CD4-positive, alpha-beta T cell treated with Interleukin-4 for 1 hour (primary cell): ENCODE data around the gene TIGD6.
"Not testable (repeated sequence)": the region's sequence is repeated elsewhere in the genome, so short reads cannot be mapped to it uniquely, and the experiment has no call there.

Source experiments
- DNase-seq, 2 donors: peaks; one replicate each; pipeline ENCODE4 v3.0.0-alpha.2; 2020 to 2022

TIGD6 gene

GRCh38 chr5:150000256-150000989 lies at the start of gene TIGD6, which contains the start of gene HMGXB3:
TIGD6 (minus strand) TSS chr5:150000654; CDS start chr5:149996348, 4,306 bp downstream.
HMGXB3 (plus strand) TSS chr5:150000739; CDS start chr5:150004853, 4,114 bp downstream.
- DNase-seq = peak; percentile 90 to 93

GRCh38 chr5:150046031-150046430 lies 45.6 kb upstream of the TIGD6 start:
- DNase-seq = peak in 1 of 2 donors; percentile 53

GRCh38 chr5:150045549-150045948 lies 45.1 kb upstream of the TIGD6 start:
- no peak for DNase-seq

GRCh38 chr5:150044712-150045111 lies 44.3 kb upstream of the TIGD6 start:
- DNase-seq = no peak

GRCh38 chr5:150044329-150044681 lies 43.9 kb upstream of the TIGD6 start:
- no peak for DNase-seq

GRCh38 chr5:150043657-150044328 lies 43.3 kb upstream of the TIGD6 start:
- no peak for DNase-seq

- no peak for DNase-seq
Observed at GRCh38 chr5:150042459-150042858, 42.0 kb upstream of the TIGD6 start.

GRCh38 chr5:150038547-150038946 lies 38.1 kb upstream of the TIGD6 start:
- DNase-seq = no peak

GRCh38 chr5:150036513-150036912 lies 36.1 kb upstream of the TIGD6 start:
- DNase-seq = no peak

GRCh38 chr5:150035139-150035895 lies 34.9 kb upstream of the TIGD6 start:
- DNase-seq = no peak

- DNase-seq = no peak
Observed at GRCh38 chr5:150034662-150035061, 34.2 kb upstream of the TIGD6 start.

GRCh38 chr5:150033334-150033733 lies 32.9 kb upstream of the TIGD6 start:
- no peak for DNase-seq

- not testable (repeated sequence) for DNase-seq
Observed at GRCh38 chr5:150028047-150028446, 27.6 kb upstream of the TIGD6 start.

GRCh38 chr5:150026682-150027172 lies 26.3 kb upstream of the TIGD6 start:
- DNase-seq = no peak

GRCh38 chr5:150024346-150024984 lies 24.0 kb upstream of the TIGD6 start:
- DNase-seq = no peak

GRCh38 chr5:150023136-150023535 lies 22.7 kb upstream of the TIGD6 start:
- no peak for DNase-seq

- no peak for DNase-seq
Observed at GRCh38 chr5:150022681-150023080, 22.2 kb upstream of the TIGD6 start.

- no peak for DNase-seq
Observed at GRCh38 chr5:150022158-150022531, 21.7 kb upstream of the TIGD6 start.

- no peak for DNase-seq
Observed at GRCh38 chr5:150021491-150022157, 21.2 kb upstream of the TIGD6 start.

- DNase-seq = no peak
Observed at GRCh38 chr5:150020249-150020648, 19.8 kb upstream of the TIGD6 start.

- DNase-seq = no peak
Observed at GRCh38 chr5:150017226-150018005, 17.0 kb upstream of the TIGD6 start.

- no peak for DNase-seq
Observed at GRCh38 chr5:150016537-150016936, 16.1 kb upstream of the TIGD6 start.
